SK-N-MC (cell line): ENCODE results near the gene GALNT9.

Experiments
- EZH2 ChIP-seq: fragments of 200-600 bp; sonication (generic); IDR thresholded peaks from one replicate; pipeline ENCODE4 v1.6.1; 2017; ENCODE audit warnings: antibody characterized with exemption
- FOXP2 ChIP-seq: optimal IDR thresholded peaks from 2 replicates; pipeline ENCODE3; 2011; ENCODE audit warnings: mild to moderate bottlenecking, moderate library complexity; ENCODE audit not compliant: insufficient read depth; ENCODE audit errors: extremely low read length, control extremely low read depth
- POLR2AphosphoS5 ChIP-seq: IDR thresholded peaks from 2 replicates; pipeline ENCODE4 v1.6.1; 2012; ENCODE audit warnings: mild to moderate bottlenecking, low read depth, low read length, borderline replicate concordance

DNA sequence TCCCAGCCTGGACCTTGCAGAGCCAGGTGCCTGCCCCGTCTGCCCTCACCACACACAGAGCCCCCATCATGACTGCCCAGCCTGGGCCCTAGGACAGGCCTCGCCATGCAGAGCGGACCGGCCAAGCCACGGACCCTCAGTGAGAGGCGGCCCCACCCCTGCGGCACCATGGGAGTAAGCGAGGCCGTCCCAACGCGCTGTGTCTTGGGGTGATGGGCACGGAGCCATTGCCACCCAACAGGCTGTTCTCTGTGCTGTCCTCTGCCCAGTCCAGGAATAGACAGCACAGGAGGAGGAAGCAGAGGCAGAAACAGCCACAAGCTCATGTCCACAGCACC, 39.2 kb downstream of the GALNT9 start:
- no peak for TF ChIP-seq POLR2AphosphoS5
- no peak for TF ChIP-seq EZH2
- no peak for TF ChIP-seq FOXP2
